Tibial nerve (tissue), 4 donors: ENCODE measurements around the gene TRABD2B. TPM values are rescaled to one million over a fixed set of nuclear protein-coding genes. Genes with fewer than 3 reads are reported as not detected.

Source experiments
- DNase-seq, 2 donors: peaks; one replicate each; pipeline ENCODE4 v3.0.0-alpha.2; 2019; ENCODE audit warnings: low spot score in 2 of 2
- H3K27ac ChIP-seq, 4 donors: fragments of 200-600 bp; sonication (generic) in 3 of 4; one replicate each; pipeline ENCODE4 v1.5.1; 2017 to 2019; ENCODE audit warnings: mild to moderate bottlenecking in 1 of 4
- H3K27me3 ChIP-seq, 2 donors: fragments of 200-600 bp; sonication (generic) in 1 of 2; one replicate each; pipeline versions ENCODE4 v1.5.1 to v1.6.0; 2017 to 2019
- H3K36me3 ChIP-seq, 3 donors: fragments of 200-600 bp; sonication (generic); one replicate each; pipeline ENCODE4 v1.5.1; 2018 to 2019
- H3K4me1 ChIP-seq, 4 donors: fragments of 200-600 bp; sonication (generic) in 3 of 4; one replicate each; pipeline ENCODE4 v1.5.1; 2017 to 2019
- H3K4me3 ChIP-seq, 4 donors: fragments of 200-600 bp; sonication (generic) in 3 of 4; one replicate each; pipeline ENCODE4 v1.5.1; 2017 to 2019; ENCODE audit warnings: mild to moderate bottlenecking in 1 of 4, moderate library complexity in 1 of 4
- H3K9me3 ChIP-seq, 4 donors: fragments of 200-600 bp; sonication (generic) in 3 of 4; one replicate each; pipeline ENCODE4 v1.5.1; 2017 to 2019
- CTCF ChIP-seq, 5 experiments: fragments of 200-600 bp in 3 of 5; fragments of 450-650 bp in 2 of 5; sonication (generic) in 3 of 5; IDR thresholded peaks; one replicate each; pipeline ENCODE4 v1.5.1; 2016 to 2019; ENCODE audit warnings: antibody characterized with exemption in 5 of 5, mild to moderate bottlenecking in 3 of 5, moderate library complexity in 2 of 5
- EP300 ChIP-seq, 2 donors: sonication (generic); formaldehyde crosslinking; IDR thresholded peaks; one replicate each; pipeline ENCODE4 v1.6.1; 2017; ENCODE audit warnings: antibody characterized with exemption in 2 of 2, mild to moderate bottlenecking in 1 of 2
- POLR2A ChIP-seq, 2 donors: fragments of 450-650 bp; IDR thresholded peaks; one replicate each; pipeline ENCODE4 v1.6.1; 2017; ENCODE audit warnings: antibody characterized with exemption in 2 of 2, mild to moderate bottlenecking in 2 of 2, moderate library complexity in 2 of 2
- WGBS, 2 donors: methylation state at CpG; one replicate each; pipeline ENCODE4 v1.1.5; 2018; 5-methylcytosine and 5-hydroxymethylcytosine counted together
- total RNA-seq, 4 donors: library from RNA; depleted of rRNA; stranded (reverse); fragments of >200 nt; gene quantifications; one replicate each; pipeline ENCODE4 v1.1.0, GENCODE V29; 2016

The TRABD2B gene
- total RNA-seq, 4 donors from 2014 or later, result 1.3 to 4.1 (median 2.3) TPM

- Histone ChIP-seq H3K9me3 (no peaks in the 10 kb centered on the region), H3K27ac (no peak overlapping the region), H3K4me3 (no peak overlapping the region), H3K4me1 (peaks cover 0 to 13% (median 0%) of the 10 kb centered on the region in 4 donors), H3K36me3 (no peaks in the 10 kb centered on the region), H3K27me3 (no peaks in the 10 kb centered on the region)
- DNase-seq, result no peak
- 93 to 98% methylated on average over 8 to 9 of the region's 9 CpGs for WGBS, 2 donors
- TF ChIP-seq EP300 (IDR thresholded peaks at IDR 0.05) (no peak), CTCF (IDR thresholded peaks at IDR 0.05) (no peak), POLR2A (IDR thresholded peaks at IDR 0.05) (no peak)
These were observed 232.6 kb downstream of the TRABD2B start for GRCh38 chr1:47764461-47765046.

GRCh38 chr1:47763591-47764171, 233.5 kb downstream of the TRABD2B start:
- Histone ChIP-seq H3K36me3 (no peaks in the 10 kb centered on the region), H3K9me3 (no peaks in the 10 kb centered on the region), H3K4me3 (no peak overlapping the region), H3K4me1 (peaks cover 0 to 12% (median 0%) of the 10 kb centered on the region in 4 donors), H3K27me3 (no peaks in the 10 kb centered on the region), H3K27ac (no peak overlapping the region)
- WGBS, 2 donors, result 51 to 66% methylated on average over 6 to 7 of the region's 9 CpGs
- DNase-seq, result no peak
- no peak for TF ChIP-seq CTCF (IDR thresholded peaks at IDR 0.05)
- no peak for TF ChIP-seq EP300 (IDR thresholded peaks at IDR 0.05)
- no peak for TF ChIP-seq POLR2A (IDR thresholded peaks at IDR 0.05)

GRCh38 chr1:47761974-47762373, 235.2 kb downstream of the TRABD2B start:
- Histone ChIP-seq H3K4me1 (peaks cover 0 to 12% (median 0%) of the 10 kb centered on the region in 4 donors), H3K36me3 (no peaks in the 10 kb centered on the region), H3K27me3 (no peaks in the 10 kb centered on the region), H3K4me3 (no peak overlapping the region), H3K27ac (no peak overlapping the region), H3K9me3 (no peaks in the 10 kb centered on the region)
- TF ChIP-seq POLR2A (IDR thresholded peaks at IDR 0.05) (no peak), EP300 (IDR thresholded peaks at IDR 0.05) (no peak), CTCF (IDR thresholded peaks at IDR 0.05) (no peak)
- no peak for DNase-seq
- 60 to 79% methylated on average over 5 of the region's 5 CpGs for WGBS, 2 donors

- Histone ChIP-seq H3K27me3 (no peaks in the 10 kb centered on the region), H3K4me1 (peaks cover 0 to 12% (median 0%) of the 10 kb centered on the region in 4 donors), H3K27ac (no peak overlapping the region), H3K4me3 (no peak overlapping the region), H3K36me3 (no peaks in the 10 kb centered on the region), H3K9me3 (no peaks in the 10 kb centered on the region)
- 69 to 72% methylated on average over 8 of the region's 8 CpGs for WGBS, 2 donors
- TF ChIP-seq POLR2A (IDR thresholded peaks at IDR 0.05) (no peak), CTCF (IDR thresholded peaks at IDR 0.05) (no peak), EP300 (IDR thresholded peaks at IDR 0.05) (no peak)
- no peak for DNase-seq
These were observed 235.8 kb downstream of the TRABD2B start for GRCh38 chr1:47761201-47761930.
